Activated naive CD8-positive, alpha-beta T cell treated with anti-CD3 and anti-CD28 coated beads for 36 hours (primary cell): Measurements from ENCODE around the gene GRAMD2A. TPM values are rescaled to one million over a fixed set of nuclear protein-coding genes. Genes with fewer than 3 reads are reported as not detected.

Source experiments
- DNase-seq: peaks from one replicate; pipeline ENCODE4 v3.0.0; 2021
- H3K27ac Mint-ChIP-seq: one replicate; pipeline ENCODE4 v1.8.0; 2022; ENCODE audit warnings: mild to moderate bottlenecking, moderate library complexity, mixed read lengths
- H3K27me3 Mint-ChIP-seq: one replicate; pipeline ENCODE4 v1.8.0; 2022; ENCODE audit warnings: mild to moderate bottlenecking, mixed read lengths
- H3K36me3 Mint-ChIP-seq: one replicate; pipeline ENCODE4 v1.8.0; 2021; ENCODE audit warnings: mild to moderate bottlenecking, mixed read lengths
- H3K4me1 Mint-ChIP-seq: one replicate; pipeline ENCODE4 v1.8.0; 2021; ENCODE audit warnings: mixed read lengths
- H3K4me3 Mint-ChIP-seq: one replicate; pipeline ENCODE4 v1.8.0; 2022; ENCODE audit warnings: mild to moderate bottlenecking, moderate library complexity, mixed read lengths
- H3K9me3 Mint-ChIP-seq: one replicate; pipeline ENCODE4 v1.8.0; 2022; ENCODE audit warnings: mixed read lengths
- total RNA-seq, 2 experiments: library from RNA; stranded (reverse); gene quantifications; one replicate each; pipeline ENCODE4 v1.2.3, GENCODE V29; 2021

Gene GRAMD2A
- total RNA-seq, 2 experiments from 2014 or later: not detected

DNA sequence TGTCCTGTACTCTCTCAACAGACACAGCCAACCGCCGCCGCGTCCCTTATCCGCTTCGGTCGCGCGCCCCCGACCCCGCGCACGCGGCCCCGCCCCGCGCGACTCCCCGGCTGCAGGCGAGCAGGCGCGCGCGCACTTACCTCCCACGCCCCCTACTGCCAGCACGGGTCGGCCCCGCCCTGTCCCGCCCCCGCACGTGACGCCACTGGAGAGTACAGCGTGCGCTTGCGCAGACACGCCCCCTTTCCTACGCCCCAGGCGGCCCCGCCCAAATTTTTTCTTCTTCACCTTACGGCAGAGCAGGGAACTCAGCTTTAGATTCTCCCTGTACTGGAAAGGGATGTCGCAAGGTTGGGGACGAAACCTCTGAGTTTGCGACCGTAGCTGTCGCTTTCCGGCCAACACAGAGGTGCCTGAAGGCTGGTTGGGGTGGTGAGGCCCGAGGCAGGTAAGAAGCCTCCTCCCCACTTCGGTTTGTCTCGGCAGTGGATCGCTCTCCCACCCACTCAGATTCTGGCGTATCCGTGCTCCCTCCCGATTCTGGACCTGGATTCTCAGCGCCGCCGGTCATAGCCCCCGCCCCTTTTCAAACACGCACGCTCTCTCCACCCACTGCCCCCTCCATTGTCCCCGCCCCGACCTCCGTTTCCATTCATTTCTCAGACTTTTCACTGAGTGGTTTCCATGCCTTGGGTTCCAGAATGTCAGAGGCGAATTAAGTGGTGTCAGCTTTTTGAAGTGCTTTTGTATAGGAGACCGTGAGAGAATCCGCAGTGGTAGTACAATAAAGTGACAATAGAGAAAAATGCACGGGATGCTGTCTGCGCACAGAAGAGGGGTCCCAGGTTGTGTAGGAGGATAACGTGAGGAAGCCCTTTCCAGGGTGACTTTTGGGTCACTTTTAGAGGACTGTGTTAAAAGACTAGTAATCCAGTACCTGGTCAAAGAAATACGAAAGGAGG, 79.3 kb downstream of the GRAMD2A start, which contains the start of the genes MYO9A and SENP8:
Gene MYO9A, minus strand, starts transcription at position 134 of the 962 bp plus-strand sequence. CDS start 71,587 bp downstream, outside the sequence.
Gene SENP8, plus strand, starts transcription at position 387 of the 962 bp plus-strand sequence. CDS start 21,221 bp downstream, outside the sequence.
- Mint-ChIP-seq H3K4me3 (peak within 1 kb of the TSS; percentile 98), H3K27ac (peak within 1 kb of the TSS; percentile 99), H3K27me3 (no peaks in the 10 kb centered on the region), H3K9me3 (no peaks in the 10 kb centered on the region), H3K36me3 (no peaks in the 10 kb centered on the region), H3K4me1 (peaks cover 26% of the 10 kb centered on the region)
- DNase-seq: peak; percentile 94

GRCh38 chr15:72117486-72118016, 80.0 kb downstream of the GRAMD2A start:
- Mint-ChIP-seq H3K27me3 (no peaks in the 10 kb centered on the region), H3K9me3 (no peaks in the 10 kb centered on the region), H3K36me3 (no peaks in the 10 kb centered on the region), H3K4me1 (peaks cover 26% of the 10 kb centered on the region), H3K4me3 (peak overlapping the region; percentile 98), H3K27ac (peak overlapping the region; percentile 82)
- DNase-seq: peak; percentile 82

GRCh38 chr15:72116731-72117485, 80.7 kb downstream of the GRAMD2A start:
- no peaks in the 10 kb centered on the region for H3K27me3 Mint-ChIP-seq

DNA sequence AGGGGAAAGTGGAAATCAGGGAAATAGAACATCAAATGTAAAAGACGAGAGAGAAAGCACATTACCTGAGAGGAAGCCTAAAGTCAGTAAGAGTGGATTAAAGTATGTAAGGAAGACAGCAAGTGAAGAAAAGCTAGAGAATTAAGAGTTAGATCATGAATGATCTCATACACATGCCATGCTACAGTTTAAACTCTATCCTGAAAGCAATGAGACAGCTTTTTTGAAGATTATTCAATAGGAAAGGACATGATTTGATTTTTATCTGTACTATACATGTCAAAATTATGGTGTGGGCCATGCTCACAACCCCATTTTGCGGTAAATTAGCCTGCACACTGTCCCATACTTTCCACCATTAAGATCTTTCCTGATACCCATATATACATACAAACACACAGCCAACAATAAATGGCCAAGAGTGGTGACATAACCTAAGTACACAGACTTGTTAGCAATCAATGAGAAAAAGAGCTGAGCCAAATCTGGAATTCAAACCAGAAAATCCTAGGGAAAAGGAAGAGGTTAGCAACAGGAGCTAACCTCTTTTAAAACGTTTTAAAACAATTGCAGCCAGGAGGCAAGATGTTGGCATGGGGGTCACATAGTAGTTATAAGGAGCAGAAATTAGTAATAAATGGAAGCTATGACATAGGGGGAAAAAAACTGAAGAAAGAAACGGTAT, 84.1 kb downstream of the GRAMD2A start:
- Mint-ChIP-seq H3K36me3 (no peaks in the 10 kb centered on the region), H3K4me1 (peaks cover 17% of the 10 kb centered on the region), H3K27ac (no peak overlapping the region), H3K27me3 (no peaks in the 10 kb centered on the region), H3K9me3 (no peaks in the 10 kb centered on the region), H3K4me3 (no peak overlapping the region)
- no peak for DNase-seq

More at GRCh38 chr15:72116731-72117485, 80.7 kb downstream of the GRAMD2A start:
- peak overlapping the region; percentile 82 for H3K27ac Mint-ChIP-seq
- peaks cover 26% of the 10 kb centered on the region for H3K4me1 Mint-ChIP-seq
- no peaks in the 10 kb centered on the region for H3K36me3 Mint-ChIP-seq
- peak overlapping the region; percentile 98 for H3K4me3 Mint-ChIP-seq
- no peak for DNase-seq
- H3K9me3 Mint-ChIP-seq: no peaks in the 10 kb centered on the region

- no peak for DNase-seq
- no peak overlapping the region for H3K27ac Mint-ChIP-seq
- H3K4me1 Mint-ChIP-seq: peaks cover 20% of the 10 kb centered on the region
- no peaks in the 10 kb centered on the region for H3K27me3 Mint-ChIP-seq
- no peak overlapping the region for H3K4me3 Mint-ChIP-seq
- no peaks in the 10 kb centered on the region for H3K9me3 Mint-ChIP-seq
- H3K36me3 Mint-ChIP-seq: no peaks in the 10 kb centered on the region
These were observed 84.8 kb downstream of the GRAMD2A start for GRCh38 chr15:72112805-72113204.

GRCh38 chr15:72112116-72112515, 85.5 kb downstream of the GRAMD2A start:
- Mint-ChIP-seq H3K4me1 (peaks cover 20% of the 10 kb centered on the region), H3K9me3 (no peaks in the 10 kb centered on the region), H3K27me3 (no peaks in the 10 kb centered on the region), H3K36me3 (no peaks in the 10 kb centered on the region), H3K27ac (no peak overlapping the region), H3K4me3 (no peak overlapping the region)
- DNase-seq: no peak

GRCh38 chr15:72110355-72110754, 87.2 kb downstream of the GRAMD2A start:
- Mint-ChIP-seq H3K36me3 (no peaks in the 10 kb centered on the region), H3K27me3 (no peaks in the 10 kb centered on the region), H3K4me3 (no peak overlapping the region), H3K27ac (no peak overlapping the region), H3K4me1 (peaks cover 6% of the 10 kb centered on the region), H3K9me3 (no peaks in the 10 kb centered on the region)
- DNase-seq: no peak

Other genes with a start within 250 kb of the GRAMD2A start
- 10 to 100 TPM; 15.4 to 19.1 TPM for gene MYO9A, start 79.6 kb downstream of the GRAMD2A start, total RNA-seq
- gene SENP8, start 79.4 kb downstream of the GRAMD2A start, total RNA-seq: 1 to 10 TPM; 2.0 to 2.2 TPM
- 1,000 to 10,000 TPM; 2,301 to 2,323 TPM for gene PKM, start 33.4 kb upstream of the GRAMD2A start, total RNA-seq
- 10 to 100 TPM; 43.0 to 47.3 TPM for gene PARP6, start 74.8 kb upstream of the GRAMD2A start, total RNA-seq
- gene CELF6, start 122.4 kb upstream of the GRAMD2A start, total RNA-seq: under 1 TPM; 0.16 TPM
- gene HEXA, start 178.2 kb upstream of the GRAMD2A start, total RNA-seq: 10 to 100 TPM; 61.3 to 66.2 TPM
- gene TMEM202, start 200.5 kb upstream of the GRAMD2A start, total RNA-seq: not detected